HG03460 (cell line): ENCODE measurements around the gene GALNTL6.
"Not testable (repeated sequence)": the region's sequence is repeated elsewhere in the genome, so short reads cannot be mapped to it uniquely, and the experiment has no call there.

Experiments
- ATAC-seq: cut with Tn5 transposase; IDR thresholded peaks from one replicate; pipeline ENCODE4 v1.9.1; 2021; ENCODE audit not compliant: unreplicated experiment

The GALNTL6 gene

DNA sequence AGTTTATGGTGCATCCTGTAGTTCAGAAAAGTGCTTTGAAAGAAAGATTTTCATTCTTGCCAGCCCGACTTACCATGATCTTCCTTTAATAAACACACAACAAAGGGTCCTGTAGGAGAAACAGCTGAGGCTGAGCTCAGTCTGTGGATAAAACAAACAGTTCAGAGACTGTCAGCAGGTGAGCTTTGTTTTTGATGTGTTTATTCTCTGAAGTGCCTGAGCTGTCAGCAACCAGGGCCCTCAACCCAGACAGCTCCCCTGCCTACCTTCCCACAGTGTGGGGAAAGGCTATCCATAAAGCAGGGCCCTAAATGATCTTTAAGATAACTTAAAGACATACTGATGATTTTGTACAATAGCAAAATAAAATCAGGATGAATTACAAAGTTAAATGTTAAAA, 896.2 kb downstream of the GALNTL6 start:
- ATAC-seq: no peak

DNA sequence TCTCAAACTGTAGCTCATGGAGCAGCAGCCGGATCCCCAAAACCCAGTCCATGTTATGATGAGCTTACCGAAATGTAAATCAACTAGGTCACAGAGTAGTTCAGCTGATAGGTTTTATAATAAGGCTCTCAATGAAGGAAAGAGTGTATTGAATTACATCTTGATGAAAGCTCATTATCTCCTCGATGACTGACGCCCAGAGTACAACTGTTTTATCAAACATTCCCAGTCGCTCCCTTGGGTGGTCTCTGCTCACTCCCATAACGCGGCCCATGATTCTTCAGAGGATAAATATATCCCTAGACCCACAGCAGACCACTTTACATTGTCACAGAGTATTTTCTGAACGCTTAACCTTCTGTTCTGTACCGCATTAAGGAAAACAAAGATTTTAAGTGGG, 903.1 kb downstream of the GALNTL6 start:
- no peak for ATAC-seq

DNA sequence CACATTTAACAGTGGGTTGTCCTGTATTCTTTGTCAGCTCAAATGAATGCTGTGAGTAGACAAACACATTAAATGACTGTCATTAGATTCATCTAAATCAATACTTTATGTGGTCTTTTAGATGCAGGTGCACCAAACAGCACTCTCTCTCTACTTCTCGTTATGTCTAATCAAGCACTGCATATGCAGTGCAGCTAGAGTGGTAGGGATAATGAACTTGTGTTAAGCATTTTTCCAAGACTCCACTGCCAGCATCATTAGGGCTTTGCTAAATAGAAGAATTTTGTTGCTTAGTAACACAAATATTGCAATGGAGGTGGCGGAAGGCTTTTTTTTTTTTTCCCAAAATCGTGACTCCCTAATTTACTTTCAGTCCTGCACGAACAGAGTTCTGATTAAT, 908.5 kb downstream of the GALNTL6 start:
- no peak for ATAC-seq

DNA sequence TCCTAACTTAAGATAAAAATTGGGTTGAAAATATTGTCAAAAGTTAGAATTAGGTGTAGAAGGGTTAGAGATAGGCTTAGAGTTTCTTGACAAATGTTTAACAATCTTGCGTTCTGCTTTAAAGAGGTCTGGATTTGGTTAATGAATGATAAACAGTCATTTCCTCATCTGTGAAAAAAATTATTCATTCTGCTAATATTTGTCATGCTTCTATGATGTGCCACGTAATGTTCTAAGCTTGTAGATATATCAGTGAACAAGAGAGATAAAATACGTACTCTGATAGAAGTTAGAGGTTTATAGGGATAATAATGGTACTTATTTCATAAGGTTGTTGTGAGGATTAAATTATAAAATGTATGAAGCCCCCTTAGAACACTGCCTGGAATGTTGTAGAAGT, 912.4 kb downstream of the GALNTL6 start:
- ATAC-seq: no peak

DNA sequence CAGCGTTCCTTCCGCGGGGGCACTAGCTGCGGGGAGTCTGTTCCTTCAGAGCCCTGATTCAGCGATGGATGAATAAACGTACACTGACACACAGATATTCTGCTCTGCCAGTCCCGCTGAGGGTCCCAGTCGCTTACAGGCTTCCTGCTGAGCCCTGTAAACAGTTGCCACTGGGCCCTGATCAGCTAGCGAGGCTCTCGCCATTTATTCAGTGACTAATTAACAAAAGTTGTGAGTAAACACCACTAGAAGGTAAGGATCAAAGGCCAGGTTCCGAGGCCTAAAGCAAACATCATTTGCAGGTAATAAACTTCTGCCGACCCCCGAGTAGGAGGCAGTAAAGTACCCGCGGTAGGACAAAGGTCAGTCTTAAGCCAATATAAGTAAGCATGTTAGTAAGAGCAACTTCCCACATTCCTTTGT, 912.8 kb downstream of the GALNTL6 start:
- ATAC-seq: no peak

DNA sequence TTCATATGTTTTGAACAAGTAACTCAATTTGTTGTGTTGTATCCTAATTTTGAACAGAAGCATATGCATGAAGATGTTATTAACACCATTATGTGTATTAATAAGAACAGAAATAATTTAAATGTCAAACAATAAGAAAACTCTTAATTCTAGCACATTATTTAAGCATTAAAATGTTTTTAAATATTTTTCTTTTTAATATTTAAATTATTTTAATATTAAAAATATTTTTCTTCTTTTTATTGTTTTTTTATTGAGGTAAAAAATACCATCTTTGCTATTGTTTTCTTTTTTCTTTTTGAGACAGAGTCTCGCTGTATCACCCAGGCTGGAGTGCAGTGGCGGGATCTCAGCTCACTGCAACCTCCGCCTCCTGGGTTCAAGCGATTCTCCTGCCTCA, 914.4 kb downstream of the GALNTL6 start:
- ATAC-seq: no peak

DNA sequence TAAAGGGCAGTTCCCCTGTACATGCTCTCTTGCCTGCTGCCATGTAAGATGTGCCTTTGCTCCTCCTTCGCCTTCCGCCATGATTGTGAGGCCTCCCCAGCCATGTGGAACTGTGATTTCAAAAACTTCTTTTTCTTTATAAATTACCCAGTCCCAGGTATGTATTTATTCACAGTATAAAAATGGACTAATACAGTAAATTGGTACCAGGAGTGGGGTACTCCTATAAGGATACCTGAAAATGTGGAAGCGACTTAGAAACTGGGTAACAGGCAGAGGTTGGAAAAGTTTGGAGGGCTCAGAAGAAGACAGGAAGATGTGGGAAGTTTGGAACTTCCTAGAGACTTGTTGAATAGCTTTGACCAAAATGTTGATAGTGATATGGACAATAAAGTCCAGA, 920.4 kb downstream of the GALNTL6 start:
- ATAC-seq: not testable (repeated sequence)

DNA sequence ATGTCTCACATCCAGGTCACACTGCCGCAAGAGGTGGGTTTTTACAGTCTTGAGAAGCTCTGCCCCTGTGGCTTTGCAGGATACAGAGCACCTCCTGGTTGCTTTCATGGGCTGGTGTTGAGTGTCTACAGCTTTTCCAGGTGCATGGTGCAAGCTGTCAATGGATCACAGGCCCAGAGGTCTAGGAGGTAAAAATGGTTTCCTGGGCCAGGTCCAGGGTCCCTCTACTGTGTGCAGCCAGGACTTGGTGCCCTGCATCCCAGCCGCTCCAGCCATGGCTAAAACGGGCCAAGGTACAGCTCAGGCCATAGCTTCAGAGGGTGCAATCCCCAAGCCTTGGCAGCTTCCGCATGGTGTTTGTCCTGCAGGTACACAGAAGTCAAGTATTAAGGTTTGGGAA, 921.4 kb downstream of the GALNTL6 start:
- no peak for ATAC-seq

DNA sequence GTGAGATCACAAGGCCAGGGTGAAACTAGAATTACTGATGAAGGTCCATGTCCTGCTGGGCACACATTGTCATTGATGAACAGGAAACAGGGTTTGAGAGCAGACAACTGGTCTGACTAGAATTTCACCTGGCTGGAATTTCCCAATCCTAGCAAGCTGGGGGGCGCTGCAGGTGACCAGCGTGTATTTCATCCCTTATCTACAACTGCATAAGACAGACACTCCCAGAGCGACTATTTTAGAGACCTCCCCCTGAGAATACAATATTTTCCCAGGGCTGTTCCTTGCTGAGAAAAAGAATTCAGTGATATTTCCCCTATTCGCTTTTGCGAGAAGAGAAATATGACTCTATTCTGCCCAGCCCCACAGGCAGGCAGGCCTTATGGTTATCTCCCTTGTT, 922.8 kb downstream of the GALNTL6 start:
- no peak for ATAC-seq

DNA sequence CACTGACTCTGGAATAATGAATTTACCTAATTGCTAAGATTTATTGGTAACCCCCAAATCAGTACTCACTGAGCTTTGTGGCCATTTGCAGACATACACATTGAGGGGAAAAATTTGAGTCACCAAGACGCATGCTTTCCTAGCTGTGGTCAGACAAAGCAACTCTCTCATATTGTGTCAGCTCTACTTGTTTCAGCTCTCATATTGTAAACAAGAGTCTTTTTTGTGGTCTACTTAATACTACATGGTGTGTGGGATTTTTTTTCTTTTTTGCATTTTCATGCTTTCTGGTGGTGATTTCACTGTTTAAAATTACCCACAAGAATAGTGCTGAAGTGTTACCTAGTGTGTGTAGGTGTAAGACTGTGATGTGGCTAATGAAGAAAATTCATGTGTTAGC, 927.2 kb downstream of the GALNTL6 start:
- peak; percentile 97 for ATAC-seq

DNA sequence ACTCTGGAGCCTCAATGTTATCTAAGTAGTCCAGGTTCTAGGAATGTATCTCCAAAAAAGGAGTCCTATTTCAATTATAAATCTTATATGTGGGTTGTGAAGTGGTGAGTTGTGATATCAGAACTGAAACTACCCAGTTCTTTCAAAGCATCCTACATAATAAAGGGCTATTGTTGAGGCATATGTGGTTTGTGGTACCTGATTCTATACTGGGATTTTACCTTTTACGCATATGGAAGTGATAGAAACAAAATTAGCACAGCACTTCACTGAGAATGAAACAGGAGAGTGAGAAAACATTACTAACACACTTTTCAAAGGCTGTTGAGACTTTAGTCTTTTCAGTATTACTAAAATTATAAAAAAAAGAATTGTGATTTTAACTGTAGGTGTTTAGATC, 937.7 kb downstream of the GALNTL6 start:
- ATAC-seq: peak; percentile 97

DNA sequence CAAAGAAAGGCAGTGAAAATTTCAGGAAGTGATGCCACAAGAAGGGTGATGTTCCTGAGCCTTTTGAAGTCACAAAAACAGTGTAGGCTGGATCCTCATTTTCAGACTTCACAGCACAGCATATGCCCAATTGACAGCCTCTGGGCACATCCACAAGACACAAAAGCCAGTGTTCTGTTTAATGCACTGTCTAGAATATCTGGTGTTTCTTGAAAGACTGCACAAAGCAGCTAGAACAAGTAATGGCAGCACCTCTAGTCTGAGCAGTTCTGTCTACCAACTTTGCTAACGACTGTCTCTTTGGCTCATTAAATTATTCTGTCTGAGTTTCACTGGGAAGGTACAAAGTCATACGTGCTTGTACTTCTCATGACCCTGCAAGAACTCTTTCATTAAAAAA, 938.3 kb downstream of the GALNTL6 start:
- ATAC-seq: peak; percentile 19

DNA sequence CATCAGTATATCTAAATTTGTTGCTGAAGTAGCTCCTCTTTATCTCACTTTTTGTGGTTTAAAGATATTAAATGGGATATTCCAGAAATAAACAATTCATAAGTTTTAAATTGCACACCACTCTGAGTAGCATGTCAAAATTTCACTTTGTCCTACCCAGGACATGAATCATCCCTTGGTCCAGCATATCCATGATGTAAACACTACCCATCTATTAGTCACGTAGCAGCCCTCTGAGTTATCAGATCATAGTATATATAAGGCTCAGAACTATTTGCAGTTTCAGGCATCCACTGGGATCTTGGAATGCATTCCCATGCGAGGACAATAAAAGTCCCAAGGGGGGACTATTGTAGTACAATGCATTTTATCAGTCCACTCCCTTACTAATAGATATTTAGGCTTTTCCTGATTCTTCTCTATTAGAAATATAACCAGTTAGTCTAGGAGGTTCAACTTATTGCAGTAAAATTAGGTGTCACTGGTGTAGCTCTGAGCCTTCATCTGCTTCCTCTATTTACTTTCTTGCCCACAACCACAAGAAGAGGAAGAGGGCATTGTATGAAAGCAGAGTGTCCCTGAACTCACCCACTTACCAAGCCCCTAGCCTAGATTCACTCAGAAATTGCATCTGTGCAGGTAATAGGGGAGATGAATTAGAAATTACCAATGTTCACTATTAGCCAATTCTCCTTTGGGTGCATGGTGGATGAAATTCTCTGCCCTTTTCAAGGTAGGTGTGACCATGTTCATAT, 945.6 kb downstream of the GALNTL6 start:
- ATAC-seq: no peak

DNA sequence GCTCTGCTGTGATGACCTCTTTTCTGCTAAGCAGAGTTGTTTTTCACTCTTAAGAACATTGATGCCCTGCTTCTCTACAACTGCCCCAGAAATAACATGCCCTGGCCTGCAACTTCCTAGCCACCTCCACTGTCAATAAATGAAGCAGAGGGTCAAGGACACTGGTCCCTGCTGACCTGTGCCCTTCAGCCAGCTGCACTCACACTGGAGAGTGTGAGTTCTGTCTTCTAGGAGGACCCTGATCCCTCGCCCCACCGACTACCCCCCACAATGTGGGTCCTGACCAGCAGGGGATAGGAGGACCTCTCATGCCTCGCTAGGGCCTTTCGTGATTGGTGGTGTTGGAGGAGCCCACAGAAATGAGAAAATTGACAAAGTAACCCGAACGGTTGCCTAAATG, 947.3 kb downstream of the GALNTL6 start:
- ATAC-seq: no peak

DNA sequence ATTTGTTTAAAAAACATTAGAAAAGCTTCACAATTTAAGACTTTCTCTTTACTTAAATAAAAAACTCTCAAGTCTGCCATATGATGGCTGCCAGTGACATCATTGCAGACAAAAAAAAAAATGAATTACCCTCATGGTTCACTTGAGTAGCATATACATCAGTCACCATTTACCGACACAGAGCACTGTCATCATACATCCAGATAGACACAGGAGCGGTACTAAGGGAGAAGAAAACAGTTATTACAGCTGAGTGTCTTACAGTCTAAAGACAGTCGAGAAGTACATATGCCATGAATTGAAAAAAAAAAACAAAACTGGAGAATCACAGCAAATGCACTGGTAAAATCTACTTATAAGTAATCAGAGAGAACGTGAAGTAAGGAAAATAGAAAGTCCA, 949.7 kb downstream of the GALNTL6 start:
- ATAC-seq: no peak

DNA sequence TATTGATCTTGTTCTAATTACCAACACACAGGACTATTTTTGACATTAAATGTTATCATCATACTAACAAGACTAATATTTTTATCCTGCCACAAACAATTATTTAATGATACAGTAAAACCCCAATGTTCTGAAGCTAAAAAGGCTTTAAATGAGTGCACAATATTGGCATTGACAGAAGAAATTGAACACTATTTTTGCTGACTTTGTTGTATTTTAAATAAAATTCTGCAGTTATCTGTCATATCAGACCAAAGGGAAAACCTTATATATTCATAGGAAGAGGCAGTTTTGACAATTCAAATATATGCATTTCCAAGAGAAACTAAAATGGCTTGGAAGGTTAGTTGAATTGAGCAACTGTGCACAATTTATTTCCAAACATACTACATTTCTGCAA, 957.6 kb downstream of the GALNTL6 start:
- no peak for ATAC-seq

DNA sequence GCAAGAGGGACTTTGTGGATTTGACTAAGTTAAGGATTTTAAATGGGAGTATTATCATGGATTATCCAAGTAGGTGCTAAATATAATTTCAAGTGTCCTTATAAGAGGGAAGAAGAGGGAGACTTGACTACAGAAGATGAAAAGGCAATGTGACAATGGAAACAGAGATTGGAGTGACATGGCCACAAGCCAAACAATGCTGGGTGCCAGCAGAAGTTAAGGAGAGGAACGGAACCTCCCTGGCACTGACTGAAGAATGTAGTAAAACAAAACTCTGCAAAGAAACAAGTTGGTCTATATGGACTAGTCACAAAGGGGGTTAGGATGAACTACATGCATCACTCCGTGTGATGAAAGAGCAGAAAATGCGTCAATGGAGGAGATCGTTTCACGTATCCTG, 959.6 kb downstream of the GALNTL6 start:
- no peak for ATAC-seq

DNA sequence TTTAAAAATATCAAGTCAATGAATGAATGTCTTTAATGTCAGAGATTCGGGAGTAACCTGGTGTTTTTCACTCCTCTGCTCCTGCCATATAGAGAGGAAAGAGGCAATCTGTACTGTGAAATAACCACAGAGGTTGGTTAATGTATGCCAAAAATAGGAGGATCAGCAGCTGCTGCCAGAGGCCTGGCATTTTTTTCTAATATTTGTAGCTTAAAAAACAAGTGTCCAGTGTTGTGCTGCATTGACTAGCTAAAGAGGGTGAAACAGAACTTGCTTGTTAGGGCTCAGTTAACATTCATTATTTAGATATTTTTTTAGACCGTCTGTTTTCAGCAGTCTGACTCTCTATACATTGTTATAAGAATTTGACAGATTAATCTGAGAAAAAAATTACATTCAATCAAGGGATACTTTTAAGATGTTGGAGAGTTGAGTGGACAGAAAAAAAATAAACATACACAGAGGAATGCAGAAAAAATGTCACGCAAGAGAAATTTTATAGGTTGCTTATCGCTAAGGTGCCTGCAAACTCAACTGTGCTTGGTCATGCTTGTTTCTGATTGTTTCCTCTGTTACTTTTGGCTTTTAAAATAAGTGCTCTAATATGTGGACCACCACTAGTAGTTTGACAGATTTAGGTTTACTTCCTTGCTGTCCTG, 963.1 kb downstream of the GALNTL6 start:
- no peak for ATAC-seq

DNA sequence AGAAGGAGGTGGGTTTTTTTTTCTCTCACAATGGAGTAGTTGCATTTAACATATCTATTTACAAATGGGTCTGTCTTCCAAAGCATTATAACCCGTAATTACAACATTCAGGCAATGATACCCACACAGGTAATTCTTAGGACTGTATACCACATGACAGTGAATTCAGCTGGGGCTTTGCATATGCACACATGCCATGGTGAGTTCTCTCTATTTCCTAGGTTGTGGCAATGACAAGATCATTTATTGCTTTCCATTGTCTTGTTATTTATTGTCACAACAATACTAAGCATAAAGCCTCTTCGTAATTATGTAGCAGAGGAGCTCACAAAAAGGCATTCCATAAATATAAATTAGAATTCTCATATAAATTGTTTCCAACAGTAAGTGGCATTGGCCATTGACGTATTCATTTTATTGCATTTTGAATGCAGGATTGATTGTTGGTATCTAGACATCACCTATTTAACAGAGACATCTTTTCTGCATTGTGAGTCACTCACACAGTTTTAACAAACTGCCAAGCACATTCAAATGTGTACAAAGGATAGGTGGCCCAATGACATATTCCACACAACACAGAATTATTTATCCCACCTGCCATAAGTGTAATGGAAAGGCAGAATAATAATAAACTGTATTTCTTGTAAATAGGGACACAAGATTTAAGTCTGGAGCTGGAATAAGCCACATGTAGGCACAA, 964.7 kb downstream of the GALNTL6 start:
- ATAC-seq: no peak

DNA sequence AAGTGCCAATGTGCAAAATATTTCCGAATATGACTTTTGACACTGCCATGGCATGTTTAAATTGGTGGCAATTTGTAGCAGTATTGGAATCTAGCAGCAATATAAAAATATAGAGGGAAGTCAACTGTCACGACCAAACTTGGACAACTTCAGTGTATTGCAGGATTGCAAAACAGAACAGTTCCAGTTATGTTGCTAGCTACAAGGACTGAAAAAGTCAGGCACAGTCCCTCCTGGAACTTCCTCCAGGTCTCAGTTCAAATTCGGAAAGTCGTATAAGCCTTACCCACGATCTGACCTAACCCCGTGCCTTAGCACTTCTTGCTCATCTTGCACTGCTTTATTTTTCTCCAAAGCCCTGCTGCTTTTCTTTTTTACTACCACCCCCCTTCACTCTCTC, 965.4 kb downstream of the GALNTL6 start:
- no peak for ATAC-seq

DNA sequence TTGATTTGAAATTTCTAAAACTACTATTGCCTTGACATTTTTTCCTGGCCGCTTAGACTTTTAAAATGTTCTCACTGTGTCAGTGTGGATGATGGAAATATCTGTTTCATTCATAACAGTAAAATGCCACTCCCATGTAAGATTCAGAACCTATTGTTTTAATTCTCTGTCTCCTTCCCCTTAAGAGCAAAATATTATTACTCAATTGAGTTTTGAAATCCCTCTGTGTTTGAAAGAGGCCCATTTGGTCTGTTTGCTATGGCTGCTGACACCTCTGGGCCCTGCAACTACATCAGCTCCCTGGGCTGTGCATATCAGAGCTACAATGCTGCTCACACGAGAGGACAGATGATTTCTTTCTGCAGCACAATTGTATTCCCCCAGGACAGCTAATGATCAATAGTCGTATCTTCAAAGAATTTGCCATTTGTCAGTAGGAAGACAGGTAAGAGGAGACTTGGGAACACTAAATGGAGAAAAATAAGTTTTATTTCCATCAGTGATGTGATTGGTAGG, 967.4 kb downstream of the GALNTL6 start:
- no peak for ATAC-seq

DNA sequence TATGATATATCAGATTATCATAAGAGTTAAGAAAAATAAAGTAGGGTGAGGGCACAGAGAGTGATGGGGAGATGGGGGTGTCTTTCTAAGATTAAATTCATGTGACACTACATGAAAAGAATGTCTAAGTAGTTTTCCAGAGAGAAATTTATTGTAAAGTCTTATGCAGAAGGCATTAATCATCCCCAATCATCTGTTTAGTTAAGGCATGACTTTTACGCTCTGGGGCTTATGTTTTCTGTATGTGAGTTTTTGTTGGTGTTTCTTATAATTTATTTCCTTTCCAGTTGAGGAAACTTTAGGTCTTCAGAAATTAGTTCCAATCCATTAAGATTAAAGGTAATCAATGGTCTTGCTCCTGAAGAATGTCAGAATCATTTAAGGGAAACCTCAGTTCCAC, 972.4 kb downstream of the GALNTL6 start:
- ATAC-seq: no peak
